ENCODE results near the gene MED28. TPM values are rescaled to one million over a fixed set of nuclear protein-coding genes. Genes with fewer than 3 reads are reported as not detected.
"Not testable (repeated sequence)": the region's sequence is repeated elsewhere in the genome, so short reads cannot be mapped to it uniquely, and the experiment has no call there.

The MED28 gene
- total RNA-seq, 2 experiments from 2014 or later = 53.7 to 53.8 TPM

- CTCF ChIA-PET = interaction anchor here (0.7 kb wide), 1 partner anchor 83 kb away, joined by 3 read pairs; no protein-coding TSS in a partner anchor
- Mint-ChIP-seq H3K4me3 (no peak overlapping the region), H3K36me3 (ENCODE audit: low read depth) (no peaks in the 10 kb centered on the region), H3K27me3 (no peaks in the 10 kb centered on the region), H3K27ac (no peak overlapping the region), H3K4me1 (no peaks in the 10 kb centered on the region), H3K9me3 (no peaks in the 10 kb centered on the region)
- no peak for DNase-seq
- POLR2A ChIA-PET = no interaction called here
Measured at GRCh38 chr4:17657090-17657489, 42.6 kb downstream of the MED28 start.

- H3K4me3 Mint-ChIP-seq = no peak overlapping the region
- POLR2A ChIA-PET = no interaction called here
- no peaks in the 10 kb centered on the region for H3K4me1 Mint-ChIP-seq
- no peak overlapping the region for H3K27ac Mint-ChIP-seq
- H3K36me3 Mint-ChIP-seq (ENCODE audit: low read depth) = no peaks in the 10 kb centered on the region
- H3K9me3 Mint-ChIP-seq = no peaks in the 10 kb centered on the region
- DNase-seq = no peak
- CTCF ChIA-PET = no interaction called here
- no peaks in the 10 kb centered on the region for H3K27me3 Mint-ChIP-seq
Measured at GRCh38 chr4:17657849-17658248, 43.4 kb downstream of the MED28 start.

GRCh38 chr4:17659196-17659595 is 44.8 kb downstream of the MED28 start:
- POLR2A ChIA-PET; H3K9me3 Mint-ChIP-seq; H3K27ac Mint-ChIP-seq; CTCF ChIA-PET; H3K4me3 Mint-ChIP-seq; DNase-seq; H3K27me3 Mint-ChIP-seq; H3K36me3 Mint-ChIP-seq (ENCODE audit: low read depth); H3K4me1 Mint-ChIP-seq: not testable (repeated sequence)

GRCh38 chr4:17662694-17663093 is 48.3 kb downstream of the MED28 start:
- ChIA-PET POLR2A (no interaction called here), CTCF (no interaction called here)
- H3K27ac Mint-ChIP-seq = no peak overlapping the region
- H3K4me1 Mint-ChIP-seq = peaks cover 6% of the 10 kb centered on the region
- H3K9me3 Mint-ChIP-seq = no peaks in the 10 kb centered on the region
- H3K4me3 Mint-ChIP-seq = no peak overlapping the region
- H3K36me3 Mint-ChIP-seq (ENCODE audit: low read depth) = no peaks in the 10 kb centered on the region
- H3K27me3 Mint-ChIP-seq = peaks cover 2% of the 10 kb centered on the region
- no peak for DNase-seq

- H3K9me3 Mint-ChIP-seq = no peaks in the 10 kb centered on the region
- peaks cover 6% of the 10 kb centered on the region for H3K4me1 Mint-ChIP-seq
- no peak overlapping the region for H3K4me3 Mint-ChIP-seq
- POLR2A ChIA-PET = no interaction called here
- CTCF ChIA-PET = no interaction called here
- DNase-seq = no peak
- H3K27ac Mint-ChIP-seq = no peak overlapping the region
- no peaks in the 10 kb centered on the region for H3K36me3 Mint-ChIP-seq (ENCODE audit: low read depth)
- peaks cover 6% of the 10 kb centered on the region for H3K27me3 Mint-ChIP-seq
Measured at GRCh38 chr4:17664755-17665154, 50.3 kb downstream of the MED28 start.

GRCh38 chr4:17665346-17665745 is 50.9 kb downstream of the MED28 start:
- H3K27me3 Mint-ChIP-seq = peaks cover 9% of the 10 kb centered on the region
- no peaks in the 10 kb centered on the region for H3K36me3 Mint-ChIP-seq (ENCODE audit: low read depth)
- DNase-seq = no peak
- peaks cover 6% of the 10 kb centered on the region for H3K4me1 Mint-ChIP-seq
- ChIA-PET CTCF (no interaction called here), POLR2A (no interaction called here)
- no peaks in the 10 kb centered on the region for H3K9me3 Mint-ChIP-seq
- no peak overlapping the region for H3K4me3 Mint-ChIP-seq
- H3K27ac Mint-ChIP-seq = no peak overlapping the region

- CTCF ChIA-PET = no interaction called here
Measured at GRCh38 chr4:17665852-17666251, 51.4 kb downstream of the MED28 start.

GRCh38 chr4:17667253-17667652 is 52.8 kb downstream of the MED28 start:
- Mint-ChIP-seq H3K27ac (no peak overlapping the region), H3K4me1 (peaks cover 6% of the 10 kb centered on the region), H3K36me3 (ENCODE audit: low read depth) (no peaks in the 10 kb centered on the region), H3K4me3 (no peak overlapping the region), H3K27me3 (peaks cover 21% of the 10 kb centered on the region), H3K9me3 (peaks cover 5% of the 10 kb centered on the region)
- DNase-seq = no peak
- ChIA-PET POLR2A (no interaction called here), CTCF (no interaction called here)

More at GRCh38 chr4:17665852-17666251, 51.4 kb downstream of the MED28 start:
- Mint-ChIP-seq H3K27ac (no peak overlapping the region), H3K36me3 (ENCODE audit: low read depth) (no peaks in the 10 kb centered on the region), H3K4me1 (peaks cover 6% of the 10 kb centered on the region), H3K4me3 (no peak overlapping the region), H3K27me3 (peaks cover 11% of the 10 kb centered on the region), H3K9me3 (no peaks in the 10 kb centered on the region)
- no peak for DNase-seq
- POLR2A ChIA-PET = no interaction called here

- ChIA-PET CTCF (no interaction called here), POLR2A (no interaction called here)
- H3K27me3 Mint-ChIP-seq = peaks cover 24% of the 10 kb centered on the region
- H3K27ac Mint-ChIP-seq = no peak overlapping the region
- H3K4me1 Mint-ChIP-seq = peaks cover 6% of the 10 kb centered on the region
- H3K36me3 Mint-ChIP-seq (ENCODE audit: low read depth) = no peaks in the 10 kb centered on the region
- no peak for DNase-seq
- H3K4me3 Mint-ChIP-seq = no peak overlapping the region
- H3K9me3 Mint-ChIP-seq = peaks cover 5% of the 10 kb centered on the region
Measured at GRCh38 chr4:17667653-17668201, 53.3 kb downstream of the MED28 start.

GRCh38 chr4:17670423-17670822 is 56.0 kb downstream of the MED28 start:
- Mint-ChIP-seq H3K27ac (no peak overlapping the region), H3K4me1 (peaks cover 2% of the 10 kb centered on the region), H3K27me3 (peaks cover 30% of the 10 kb centered on the region), H3K9me3 (peaks cover 5% of the 10 kb centered on the region), H3K36me3 (ENCODE audit: low read depth) (no peaks in the 10 kb centered on the region), H3K4me3 (no peak overlapping the region)
- POLR2A ChIA-PET = no interaction called here
- CTCF ChIA-PET = no interaction called here
- no peak for DNase-seq

GRCh38 chr4:17680559-17681280 is 66.3 kb downstream of the MED28 start:
- DNase-seq = no peak
- Mint-ChIP-seq H3K9me3 (no peaks in the 10 kb centered on the region), H3K36me3 (ENCODE audit: low read depth) (no peaks in the 10 kb centered on the region), H3K4me3 (no peak overlapping the region), H3K4me1 (no peaks in the 10 kb centered on the region), H3K27ac (no peak overlapping the region), H3K27me3 (peaks cover 2% of the 10 kb centered on the region)
- ChIA-PET POLR2A (no interaction called here), CTCF (no interaction called here)

- Mint-ChIP-seq H3K27ac (no peak overlapping the region), H3K36me3 (ENCODE audit: low read depth) (no peaks in the 10 kb centered on the region), H3K4me3 (no peak overlapping the region), H3K4me1 (no peaks in the 10 kb centered on the region), H3K9me3 (no peaks in the 10 kb centered on the region), H3K27me3 (peaks cover 2% of the 10 kb centered on the region)
- ChIA-PET CTCF (no interaction called here), POLR2A (no interaction called here)
- DNase-seq = no peak
Measured at GRCh38 chr4:17681281-17682221, 67.1 kb downstream of the MED28 start.

- Mint-ChIP-seq H3K9me3 (no peaks in the 10 kb centered on the region), H3K27me3 (peaks cover 2% of the 10 kb centered on the region)
Measured at GRCh38 chr4:17682222-17682566, 67.8 kb downstream of the MED28 start.

More at GRCh38 chr4:17682222-17682566, 67.8 kb downstream of the MED28 start:
- H3K27ac Mint-ChIP-seq = no peak overlapping the region
- H3K4me1 Mint-ChIP-seq = no peaks in the 10 kb centered on the region
- no peak overlapping the region for H3K4me3 Mint-ChIP-seq
- CTCF ChIA-PET = no interaction called here
- DNase-seq = no peak
- H3K36me3 Mint-ChIP-seq (ENCODE audit: low read depth) = no peaks in the 10 kb centered on the region
- POLR2A ChIA-PET = no interaction called here
